ENCODE data around the gene PMEPA1. TPM values are rescaled to one million over a fixed set of nuclear protein-coding genes. Genes with fewer than 3 reads are reported as not detected.
"Not testable (repeated sequence)": the region's sequence is repeated elsewhere in the genome, so short reads cannot be mapped to it uniquely, and the experiment has no call there.

Gene PMEPA1
- total RNA-seq, 1 donor: 1.9 TPM

- DNase-seq (ENCODE audit: low read depth in 2 of 3, low spot score in 2 of 3): peak in 2 of 3 donors; percentile 43 to 65
Observed at GRCh38 chr20:57630061-57630460, 79.8 kb downstream of the PMEPA1 start.

GRCh38 chr20:57629491-57629901 is 80.3 kb downstream of the PMEPA1 start:
- DNase-seq (ENCODE audit: low read depth in 2 of 3, low spot score in 2 of 3): not testable (repeated sequence)

GRCh38 chr20:57628962-57629308 is 80.9 kb downstream of the PMEPA1 start:
- DNase-seq (ENCODE audit: low read depth in 2 of 3, low spot score in 2 of 3): not testable (repeated sequence)

GRCh38 chr20:57628047-57628961 is 81.5 kb downstream of the PMEPA1 start:
- DNase-seq (ENCODE audit: low read depth in 2 of 3, low spot score in 2 of 3): peak in 2 of 3 donors; percentile 84 to 93

- DNase-seq (ENCODE audit: low read depth in 2 of 3, low spot score in 2 of 3): no peak
Observed at GRCh38 chr20:57627339-57627738, 82.5 kb downstream of the PMEPA1 start.

- no peak for DNase-seq (ENCODE audit: low read depth in 2 of 3, low spot score in 2 of 3)
Observed at GRCh38 chr20:57625978-57626377, 83.8 kb downstream of the PMEPA1 start.

- no peak for DNase-seq (ENCODE audit: low read depth in 2 of 3, low spot score in 2 of 3)
Observed at GRCh38 chr20:57625181-57625958, 84.4 kb downstream of the PMEPA1 start.

- DNase-seq (ENCODE audit: low read depth in 2 of 3, low spot score in 2 of 3): no peak
Observed at GRCh38 chr20:57624124-57624523, 85.7 kb downstream of the PMEPA1 start.

- DNase-seq (ENCODE audit: low read depth in 2 of 3, low spot score in 2 of 3): peak in 2 of 3 donors; percentile 56 to 64
Observed at GRCh38 chr20:57622579-57623381, 87.0 kb downstream of the PMEPA1 start.

GRCh38 chr20:57622201-57622570 is 87.6 kb downstream of the PMEPA1 start:
- DNase-seq (ENCODE audit: low read depth in 2 of 3, low spot score in 2 of 3): no peak

GRCh38 chr20:57621421-57622200 is 88.2 kb downstream of the PMEPA1 start:
- no peak for DNase-seq (ENCODE audit: low read depth in 2 of 3, low spot score in 2 of 3)

- peak in 1 of 3 donors; percentile 45 for DNase-seq (ENCODE audit: low read depth in 2 of 3, low spot score in 2 of 3)
Observed at GRCh38 chr20:57620999-57621398, 88.8 kb downstream of the PMEPA1 start.

GRCh38 chr20:57620274-57620990 is 89.4 kb downstream of the PMEPA1 start, which contains the start of gene ZBP1:
Gene ZBP1 (minus strand): TSS chr20:57620426. CDS start chr20:57620295, 131 bp downstream.
- DNase-seq (ENCODE audit: low read depth in 2 of 3, low spot score in 2 of 3): peak in 2 of 3 donors; percentile 54 to 64

GRCh38 chr20:57619051-57619831 is 90.6 kb downstream of the PMEPA1 start:
- DNase-seq (ENCODE audit: low read depth in 2 of 3, low spot score in 2 of 3): peak; percentile 60 to 86 (median 75)

- no peak for DNase-seq (ENCODE audit: low read depth in 2 of 3, low spot score in 2 of 3)
Observed at GRCh38 chr20:57618764-57619050, 91.1 kb downstream of the PMEPA1 start.

- DNase-seq (ENCODE audit: low read depth in 2 of 3, low spot score in 2 of 3): no peak
Observed at GRCh38 chr20:57618091-57618763, 91.6 kb downstream of the PMEPA1 start.

- no peak for DNase-seq (ENCODE audit: low read depth in 2 of 3, low spot score in 2 of 3)
Observed at GRCh38 chr20:57617079-57617795, 92.6 kb downstream of the PMEPA1 start.

All from hematopoietic multipotent progenitor cell (in vitro differentiated cells).